ENCODE measurements around the gene CDH12.

DNA sequence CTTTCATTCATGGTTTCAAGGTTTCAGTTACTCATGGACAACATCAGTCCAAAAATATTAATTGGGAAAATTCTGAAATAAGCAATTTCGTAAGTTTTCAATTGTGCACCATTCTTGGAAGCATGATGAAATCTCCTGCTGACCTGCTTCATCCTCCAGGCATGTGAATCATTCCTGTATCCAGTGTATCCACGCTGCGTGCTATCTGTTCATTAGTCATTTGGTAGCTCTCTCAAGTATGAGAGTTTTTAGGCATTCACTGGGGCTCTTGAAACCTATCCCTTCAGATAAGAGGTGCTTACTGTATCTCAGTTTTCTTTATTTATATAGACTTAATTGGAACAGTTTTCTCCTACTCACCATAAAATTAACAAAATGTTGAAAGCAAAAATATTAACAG lies 293.0 kb downstream of the CDH12 start:
- TF ChIP-seq SIN3A (IDR thresholded peaks at IDR 0.05; ENCODE audit: borderline replicate concordance, insufficient read depth, low read length) = no peak
- TF ChIP-seq POLR2AphosphoS5 (IDR thresholded peaks at IDR 0.05; ENCODE audit: low read depth, low read length) = no peak
- TF ChIP-seq REST (IDR thresholded peaks at IDR 0.05; ENCODE audit: insufficient read depth in 1 of 2, low read depth in 2 of 2, low read length in 2 of 2) = no peak
- no peak for TF ChIP-seq TAF1 (IDR thresholded peaks at IDR 0.05; ENCODE audit: borderline replicate concordance, insufficient read depth, low read length)

All from PFSK-1 (cell line).